Parathyroid adenoma (tissue), 2 donors: ENCODE measurements around the gene ITGA11.

Source experiments
- H2AFZ ChIP-seq: fragments of 300-600 bp; sonication (generic); one replicate; pipeline ENCODE4 v1.7.0; 2017; ENCODE audit warnings: antibody characterized with exemption, mild to moderate bottlenecking
- H3K27ac ChIP-seq: fragments of 300-600 bp; sonication (generic); one replicate; pipeline ENCODE4 v1.7.0; 2017
- H3K27me3 ChIP-seq: fragments of 300-600 bp; sonication (generic); one replicate; pipeline ENCODE4 v1.7.0; 2017; ENCODE audit warnings: low read length; ENCODE audit not compliant: control insufficient read depth, insufficient read depth
- H3K36me3 ChIP-seq: fragments of 300-600 bp; sonication (generic); one replicate; pipeline ENCODE4 v1.7.0; 2017; ENCODE audit warnings: low read length; ENCODE audit not compliant: control insufficient read depth, insufficient read depth
- H3K4me1 ChIP-seq: fragments of 300-600 bp; sonication (generic); one replicate; pipeline ENCODE4 v1.7.0; 2017; ENCODE audit warnings: control low read depth
- H3K4me2 ChIP-seq: fragments of 300-600 bp; sonication (generic); one replicate; pipeline ENCODE4 v1.7.0; 2017; ENCODE audit warnings: low read length
- H3K4me3 ChIP-seq: fragments of 300-600 bp; sonication (generic); one replicate; pipeline ENCODE4 v1.7.0; 2017; ENCODE audit warnings: low read depth, low read length
- H3K79me2 ChIP-seq: fragments of 300-600 bp; sonication (generic); one replicate; pipeline ENCODE4 v1.7.0; 2017; ENCODE audit warnings: control low read depth
- H3K9ac ChIP-seq: fragments of 300-600 bp; sonication (generic); one replicate; pipeline ENCODE4 v1.7.0; 2017; ENCODE audit warnings: mild to moderate bottlenecking
- H3K9me3 ChIP-seq: fragments of 300-600 bp; sonication (generic); one replicate; pipeline ENCODE4 v1.7.0; 2017; ENCODE audit warnings: low read length; ENCODE audit not compliant: control insufficient read depth
- CTCF ChIP-seq: fragments of 300-600 bp; sonication (generic); IDR thresholded peaks from one replicate; pipeline ENCODE4 v1.7.0; 2017; ENCODE audit warnings: antibody characterized with exemption, mild to moderate bottlenecking
- donor health status: primary hyperparathyroidism.

The ITGA11 gene

GRCh38 chr15:68277131-68277602 lies 154.8 kb downstream of the ITGA11 start:
- H3K4me2 ChIP-seq = peak overlapping the region; percentile 93
- no peak for TF ChIP-seq CTCF
- H3K79me2 ChIP-seq = peaks cover 19% of the 10 kb centered on the region
- H3K4me1 ChIP-seq = peaks cover 6% of the 10 kb centered on the region
- H3K27me3 ChIP-seq = no peaks in the 10 kb centered on the region
- H3K36me3 ChIP-seq = no peaks in the 10 kb centered on the region
- H3K9ac ChIP-seq = peak overlapping the region; percentile 88
- H3K27ac ChIP-seq = peak overlapping the region; percentile 100
- H3K4me3 ChIP-seq = peak overlapping the region; percentile 88
- H3K9me3 ChIP-seq = no peaks in the 10 kb centered on the region
- H2AFZ ChIP-seq = peak overlapping the region; percentile 99

- Histone ChIP-seq H2AFZ (peak overlapping the region; percentile 99), H3K4me1 (peaks cover 6% of the 10 kb centered on the region)
- no peak for TF ChIP-seq CTCF
These were observed 155.3 kb downstream of the ITGA11 start for GRCh38 chr15:68276668-68277067.

GRCh38 chr15:68275165-68275746 lies 156.7 kb downstream of the ITGA11 start:
- TF ChIP-seq CTCF = no peak
- no peak overlapping the region for H2AFZ ChIP-seq
- H3K4me3 ChIP-seq = no peak overlapping the region
- no peaks in the 10 kb centered on the region for H3K36me3 ChIP-seq
- H3K27me3 ChIP-seq = no peaks in the 10 kb centered on the region
- H3K27ac ChIP-seq = no peak overlapping the region
- H3K79me2 ChIP-seq = peaks cover 13% of the 10 kb centered on the region
- H3K4me1 ChIP-seq = peaks cover 1% of the 10 kb centered on the region
- no peaks in the 10 kb centered on the region for H3K9me3 ChIP-seq
- no peak overlapping the region for H3K4me2 ChIP-seq
- H3K9ac ChIP-seq = no peak overlapping the region

More at GRCh38 chr15:68276668-68277067, 155.3 kb downstream of the ITGA11 start:
- Histone ChIP-seq H3K79me2 (peaks cover 16% of the 10 kb centered on the region), H3K27ac (peak overlapping the region; percentile 100), H3K4me3 (peak overlapping the region; percentile 88), H3K36me3 (no peaks in the 10 kb centered on the region), H3K9ac (no peak overlapping the region), H3K27me3 (no peaks in the 10 kb centered on the region), H3K4me2 (peak overlapping the region; percentile 93), H3K9me3 (no peaks in the 10 kb centered on the region)

- peaks cover 7% of the 10 kb centered on the region for H3K79me2 ChIP-seq
- no peak for TF ChIP-seq CTCF
- H3K9me3 ChIP-seq = no peaks in the 10 kb centered on the region
- no peaks in the 10 kb centered on the region for H3K36me3 ChIP-seq
- no peak overlapping the region for H3K27ac ChIP-seq
- no peak overlapping the region for H3K4me3 ChIP-seq
- no peak overlapping the region for H2AFZ ChIP-seq
- no peaks in the 10 kb centered on the region for H3K4me1 ChIP-seq
- no peak overlapping the region for H3K9ac ChIP-seq
- H3K4me2 ChIP-seq = no peak overlapping the region
- no peaks in the 10 kb centered on the region for H3K27me3 ChIP-seq
These were observed 157.6 kb downstream of the ITGA11 start for GRCh38 chr15:68274201-68274848.
